DMS79 (cell line): ENCODE measurements around the gene FAH.
"Not testable (repeated sequence)": the region's sequence is repeated elsewhere in the genome, so short reads cannot be mapped to it uniquely, and the experiment has no call there.

Source experiments
- DNase-seq: peaks from one replicate; lab custom pipeline; 2025; lab: John Stamatoyannopoulos, UW

Gene FAH

GRCh38 chr15:80151576-80151975, 1.2 kb upstream of the FAH start:
- no peak for DNase-seq

DNA sequence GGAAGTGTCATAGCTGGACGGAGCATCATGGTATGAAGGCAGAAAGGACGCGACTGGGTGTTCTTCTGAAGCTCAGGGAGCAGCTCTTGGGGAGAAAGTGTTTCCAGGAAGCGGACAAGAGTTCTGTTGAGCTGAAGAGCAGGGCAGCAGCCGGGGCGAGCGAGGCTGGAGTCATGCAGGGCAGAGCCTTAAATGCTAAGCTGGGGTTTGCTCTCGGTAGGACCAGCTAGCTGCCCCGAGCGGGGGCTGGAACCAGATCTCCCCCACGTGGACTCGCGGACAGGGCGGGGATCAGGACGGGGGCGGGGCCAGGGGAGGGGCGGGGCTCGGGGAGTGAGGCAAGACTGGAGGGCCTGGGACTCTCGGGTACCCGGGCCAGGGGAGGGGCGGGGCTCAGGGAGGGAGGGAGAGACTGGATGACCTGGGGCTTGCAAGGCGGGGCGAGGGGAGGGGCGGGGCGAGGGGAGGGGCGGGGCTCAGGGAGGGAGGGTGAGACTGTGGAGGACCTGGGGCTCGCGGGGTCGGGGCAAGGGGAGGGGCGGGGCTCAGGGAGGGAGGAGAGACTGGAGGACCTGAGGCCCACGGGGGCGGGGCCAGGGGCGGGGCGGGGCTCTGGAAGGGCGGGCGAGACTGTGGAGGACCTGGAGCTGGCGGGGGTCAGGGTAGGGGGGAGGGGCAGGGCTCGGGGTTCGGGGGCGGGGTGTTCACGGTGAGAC, 461 bp upstream of the FAH start:
- DNase-seq: peak; percentile 54

- DNase-seq: no peak
These were observed 1.1 kb downstream of the FAH start for GRCh38 chr15:80153900-80154299.

- no peak for DNase-seq
These were observed 1.5 kb downstream of the FAH start for GRCh38 chr15:80154336-80154735.

GRCh38 chr15:80155001-80155377, 2.2 kb downstream of the FAH start:
- no peak for DNase-seq

- DNase-seq: not testable (repeated sequence)
These were observed 2.8 kb downstream of the FAH start for GRCh38 chr15:80155378-80156175.

DNA sequence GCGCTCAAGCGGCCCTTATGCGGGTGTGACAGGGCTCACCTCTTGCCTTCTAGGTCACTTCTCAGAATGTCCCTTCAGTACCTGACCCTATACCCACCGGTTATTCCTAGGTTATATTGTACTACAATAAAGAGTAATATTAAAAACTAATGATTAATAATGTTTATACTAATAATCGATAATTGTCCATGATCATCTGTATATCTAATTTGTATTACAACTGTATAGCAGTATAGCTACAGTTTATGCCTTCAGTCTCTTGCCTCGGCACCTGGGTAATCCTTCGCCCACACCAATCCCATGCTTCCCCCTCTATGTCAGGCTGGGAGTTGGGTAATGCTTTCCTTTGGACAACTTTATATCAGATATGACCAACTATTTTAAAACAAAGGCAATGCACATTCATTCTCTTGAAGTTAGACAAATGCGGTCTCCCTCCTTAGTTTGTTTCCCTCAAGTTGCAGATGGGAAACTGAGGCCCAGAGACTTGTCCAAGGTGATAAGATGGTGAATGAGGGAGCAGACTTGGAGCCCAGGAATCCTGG, 3.4 kb downstream of the FAH start:
- DNase-seq: no peak

DNA sequence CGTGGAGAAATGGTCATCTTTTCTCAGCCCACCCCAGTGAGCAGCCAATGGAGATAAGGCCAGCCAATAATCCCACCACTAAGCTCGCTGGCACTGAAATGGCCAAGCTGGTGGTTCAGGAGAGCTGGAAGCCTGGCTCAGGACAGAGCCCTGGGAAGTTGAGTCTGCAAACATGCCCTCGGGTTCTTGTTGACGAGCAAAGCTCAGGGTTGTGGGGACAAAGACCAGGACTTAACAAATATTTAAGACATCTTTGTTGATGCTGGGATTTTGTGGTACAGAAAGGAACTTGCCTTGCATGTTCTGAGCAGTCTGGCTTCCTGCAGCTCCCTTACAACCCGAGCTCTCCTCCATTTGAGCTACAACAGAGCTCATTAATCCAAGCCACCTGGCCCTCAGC, 4.4 kb downstream of the FAH start:
- no peak for DNase-seq

- DNase-seq: no peak
These were observed 6.5 kb downstream of the FAH start for GRCh38 chr15:80159301-80159700.

GRCh38 chr15:80159811-80160569, 7.2 kb downstream of the FAH start:
- no peak for DNase-seq

DNA sequence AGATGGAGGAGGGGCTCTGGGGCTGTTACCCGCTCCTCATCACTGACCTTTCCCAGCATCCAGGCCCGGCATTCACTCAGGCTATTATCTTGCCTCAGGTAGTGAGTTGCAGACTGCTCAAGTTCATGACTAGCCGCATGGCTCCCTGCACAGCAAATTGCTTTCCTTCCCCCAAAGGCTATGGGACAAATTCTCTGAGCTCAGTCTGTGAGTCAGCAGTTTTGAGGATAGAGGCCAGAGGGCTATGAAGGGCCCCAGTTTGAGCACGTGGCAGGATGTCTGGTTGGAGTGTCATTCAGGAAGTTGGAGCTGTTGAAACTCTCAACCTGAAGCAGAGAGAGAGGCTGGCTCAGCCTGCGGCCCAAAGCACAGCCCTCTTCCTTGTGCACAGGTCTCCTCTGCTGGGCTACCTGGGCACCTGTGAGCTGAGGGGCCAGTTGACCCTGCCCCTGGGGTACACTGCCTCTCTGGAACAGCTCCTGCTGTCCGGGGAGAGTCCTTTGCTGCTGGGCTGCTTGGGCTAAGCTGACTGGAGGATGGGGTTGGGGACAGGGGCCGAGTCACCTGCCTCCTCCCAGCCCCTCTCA, 7.9 kb downstream of the FAH start:
- DNase-seq: no peak

GRCh38 chr15:80161468-80162016, 8.7 kb downstream of the FAH start:
- DNase-seq: no peak

- DNase-seq: no peak
These were observed 9.3 kb downstream of the FAH start for GRCh38 chr15:80162059-80162554.

DNA sequence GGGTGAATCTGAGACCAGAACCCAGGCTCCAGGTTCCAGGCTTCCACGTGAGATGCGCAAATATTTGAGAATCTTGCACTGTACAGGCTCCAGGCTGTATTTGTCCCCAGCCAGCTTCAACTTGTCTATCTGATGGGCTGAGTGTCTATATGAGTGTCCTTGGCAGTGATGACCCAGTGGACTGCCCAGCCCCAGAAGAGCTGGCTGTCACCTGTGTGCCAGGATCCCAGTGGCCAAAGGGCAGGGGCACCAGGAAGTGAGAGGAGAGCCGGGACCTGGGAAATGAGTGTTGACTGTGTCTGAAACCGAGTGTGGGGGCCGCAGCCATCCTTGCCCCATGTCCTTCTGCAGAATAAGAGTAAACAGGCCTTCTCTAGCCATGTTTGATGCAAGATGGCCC, 10.4 kb downstream of the FAH start:
- DNase-seq: no peak

GRCh38 chr15:80163897-80164296, 11.1 kb downstream of the FAH start:
- DNase-seq: no peak

- DNase-seq: no peak
These were observed 15.1 kb downstream of the FAH start for GRCh38 chr15:80167936-80168335.

DNA sequence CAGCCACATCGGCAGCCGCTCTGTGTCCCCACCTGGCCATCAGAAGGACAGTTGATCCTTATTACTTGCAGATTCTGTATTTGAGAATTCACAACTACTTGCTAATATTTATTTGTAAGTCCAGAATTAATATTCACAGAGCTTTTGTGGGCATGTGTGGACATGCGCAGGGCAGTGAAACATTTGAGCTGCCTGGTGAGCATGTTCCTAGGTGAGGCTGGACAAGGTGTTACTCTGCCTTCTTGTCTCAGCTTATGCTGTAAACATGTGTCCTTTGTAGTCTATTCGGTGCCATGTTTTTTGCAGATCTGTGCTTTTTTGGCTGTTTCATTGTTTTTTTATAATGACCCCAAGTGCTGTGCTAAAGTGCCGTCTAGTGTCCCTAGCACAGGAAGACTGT, 15.6 kb downstream of the FAH start:
- DNase-seq: no peak

GRCh38 chr15:80169768-80170357, 17.1 kb downstream of the FAH start:
- no peak for DNase-seq

- no peak for DNase-seq
These were observed 17.8 kb downstream of the FAH start for GRCh38 chr15:80170596-80170995.

GRCh38 chr15:80171787-80172186, 19.0 kb downstream of the FAH start:
- DNase-seq: no peak

GRCh38 chr15:80172401-80172800, 19.6 kb downstream of the FAH start:
- no peak for DNase-seq
